ENCODE data around the gene ANKRD65. TPM values are rescaled to one million over a fixed set of nuclear protein-coding genes. Genes with fewer than 3 reads are reported as not detected.
"Not testable (repeated sequence)": the region's sequence is repeated elsewhere in the genome, so short reads cannot be mapped to it uniquely, and the experiment has no call there.

ANKRD65 gene
- total RNA-seq, 1 donor from 2014 or later, result 0.64 TPM

DNA sequence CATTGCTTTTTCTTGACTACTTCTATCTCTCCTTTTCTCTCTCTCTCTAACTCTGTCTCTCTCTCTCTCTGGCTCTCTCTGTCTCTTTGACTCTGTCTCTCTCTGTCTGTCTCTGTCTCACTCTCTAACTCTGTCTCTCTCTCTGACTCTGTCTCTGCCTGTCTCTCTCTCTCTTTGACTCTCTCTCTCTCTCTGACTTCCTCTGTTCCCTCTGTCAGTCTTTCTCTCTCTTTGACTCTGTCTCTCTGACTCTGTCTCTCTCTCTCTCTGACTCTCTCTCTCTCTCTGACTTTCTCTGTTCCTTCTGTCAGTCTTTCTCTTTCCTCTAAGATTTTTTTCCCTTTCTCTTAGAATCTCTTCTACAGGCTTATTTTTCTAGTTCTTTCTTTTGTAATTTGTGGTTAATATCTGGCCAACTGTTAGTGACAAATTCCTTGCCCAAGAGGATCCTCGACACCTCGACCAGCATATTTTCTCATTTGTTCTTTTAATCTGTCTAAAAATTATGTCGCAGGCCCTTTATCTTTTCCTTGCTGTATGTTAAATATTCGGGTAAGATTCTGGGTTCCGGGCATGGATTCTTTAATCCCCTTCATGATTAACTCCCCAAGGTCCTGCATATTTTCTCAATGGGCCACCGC is 28.1 kb upstream of the ANKRD65 start, which contains the start of gene ATAD3C:
ATAD3C (plus strand) TSS at position 591 of the 641 bp plus-strand sequence. CDS start 995 bp downstream, outside the sequence.
- peaks cover 19% of the 10 kb centered on the region for H3K27me3 Mint-ChIP-seq (ENCODE audit: low read depth, unreplicated experiment)
- no peak within 1 kb of the TSS for H3K4me3 ChIP-seq (ENCODE audit: insufficient read depth, low read depth, low read length)
- H3K27ac ChIP-seq (ENCODE audit: low read depth, low read length), result no peak within 1 kb of the TSS
- H3K79me2 ChIP-seq (ENCODE audit: insufficient read depth, low read length), result no peaks in the 10 kb centered on the region
- no peaks in the 10 kb centered on the region for H3K36me3 Mint-ChIP-seq (ENCODE audit: low read depth, unreplicated experiment)
- H3K4me3 Mint-ChIP-seq (ENCODE audit: unreplicated experiment), result peak within 1 kb of the TSS; percentile 34
- H3K4me1 ChIP-seq (ENCODE audit: insufficient read depth, low read length), result no peaks in the 10 kb centered on the region
- no peaks in the 10 kb centered on the region for H3K4me1 Mint-ChIP-seq (ENCODE audit: low read depth, unreplicated experiment)
- no peaks in the 10 kb centered on the region for H3K9me3 Mint-ChIP-seq (ENCODE audit: unreplicated experiment)
- FAIRE-seq (no peak), DNase-seq (ENCODE audit: low read depth) (no peak)
- TF ChIP-seq EZH2 (IDR thresholded peaks at IDR 0.05; ENCODE audit: insufficient read depth, low read length), result no peak
- TF ChIP-seq, protein P1, sequence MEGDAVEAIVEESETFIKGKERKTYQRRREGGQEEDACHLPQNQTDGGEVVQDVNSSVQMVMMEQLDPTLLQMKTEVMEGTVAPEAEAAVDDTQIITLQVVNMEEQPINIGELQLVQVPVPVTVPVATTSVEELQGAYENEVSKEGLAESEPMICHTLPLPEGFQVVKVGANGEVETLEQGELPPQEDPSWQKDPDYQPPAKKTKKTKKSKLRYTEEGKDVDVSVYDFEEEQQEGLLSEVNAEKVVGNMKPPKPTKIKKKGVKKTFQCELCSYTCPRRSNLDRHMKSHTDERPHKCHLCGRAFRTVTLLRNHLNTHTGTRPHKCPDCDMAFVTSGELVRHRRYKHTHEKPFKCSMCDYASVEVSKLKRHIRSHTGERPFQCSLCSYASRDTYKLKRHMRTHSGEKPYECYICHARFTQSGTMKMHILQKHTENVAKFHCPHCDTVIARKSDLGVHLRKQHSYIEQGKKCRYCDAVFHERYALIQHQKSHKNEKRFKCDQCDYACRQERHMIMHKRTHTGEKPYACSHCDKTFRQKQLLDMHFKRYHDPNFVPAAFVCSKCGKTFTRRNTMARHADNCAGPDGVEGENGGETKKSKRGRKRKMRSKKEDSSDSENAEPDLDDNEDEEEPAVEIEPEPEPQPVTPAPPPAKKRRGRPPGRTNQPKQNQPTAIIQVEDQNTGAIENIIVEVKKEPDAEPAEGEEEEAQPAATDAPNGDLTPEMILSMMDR (IDR thresholded peaks at IDR 0.05; ENCODE audit: insufficient read depth, low read depth, low read length), result no peak
- no peak within 1 kb of the TSS for H3K9ac ChIP-seq (ENCODE audit: low read length)
- H4K20me1 ChIP-seq (ENCODE audit: insufficient read depth, low read length), result no peaks in the 10 kb centered on the region
- no peak within 1 kb of the TSS for H3K4me2 ChIP-seq (ENCODE audit: low read length)
- H3K27ac Mint-ChIP-seq (ENCODE audit: unreplicated experiment), result no peak within 1 kb of the TSS
- no peak within 1 kb of the TSS for H2AFZ ChIP-seq (ENCODE audit: low read depth, low read length)
- H3K36me3 ChIP-seq (ENCODE audit: insufficient read depth, low read length), result no peaks in the 10 kb centered on the region
- H3K9me3 ChIP-seq (ENCODE audit: insufficient read depth, low read depth, low read length), result no peaks in the 10 kb centered on the region
- H3K27me3 ChIP-seq (ENCODE audit: insufficient read depth, low read length), result no peaks in the 10 kb centered on the region

GRCh38 chr1:1446631-1447030 is 25.6 kb upstream of the ANKRD65 start:
- H3K36me3 ChIP-seq (ENCODE audit: insufficient read depth, low read length); H3K9me3 Mint-ChIP-seq (ENCODE audit: unreplicated experiment); H3K36me3 Mint-ChIP-seq (ENCODE audit: low read depth, unreplicated experiment); H3K9ac ChIP-seq (ENCODE audit: low read length); H4K20me1 ChIP-seq (ENCODE audit: insufficient read depth, low read length); H3K79me2 ChIP-seq (ENCODE audit: insufficient read depth, low read length); H3K9me3 ChIP-seq (ENCODE audit: insufficient read depth, low read depth, low read length); H2AFZ ChIP-seq (ENCODE audit: low read depth, low read length); FAIRE-seq; H3K4me2 ChIP-seq (ENCODE audit: low read length); H3K4me3 ChIP-seq (ENCODE audit: insufficient read depth, low read depth, low read length); H3K27ac ChIP-seq (ENCODE audit: low read depth, low read length); H3K4me1 ChIP-seq (ENCODE audit: insufficient read depth, low read length); H3K4me3 Mint-ChIP-seq (ENCODE audit: unreplicated experiment); H3K27me3 ChIP-seq (ENCODE audit: insufficient read depth, low read length); H3K4me1 Mint-ChIP-seq (ENCODE audit: low read depth, unreplicated experiment); DNase-seq (ENCODE audit: low read depth); H3K27ac Mint-ChIP-seq (ENCODE audit: unreplicated experiment): not testable (repeated sequence)
- H3K27me3 Mint-ChIP-seq (ENCODE audit: low read depth, unreplicated experiment), result peaks cover 19% of the 10 kb centered on the region

DNA sequence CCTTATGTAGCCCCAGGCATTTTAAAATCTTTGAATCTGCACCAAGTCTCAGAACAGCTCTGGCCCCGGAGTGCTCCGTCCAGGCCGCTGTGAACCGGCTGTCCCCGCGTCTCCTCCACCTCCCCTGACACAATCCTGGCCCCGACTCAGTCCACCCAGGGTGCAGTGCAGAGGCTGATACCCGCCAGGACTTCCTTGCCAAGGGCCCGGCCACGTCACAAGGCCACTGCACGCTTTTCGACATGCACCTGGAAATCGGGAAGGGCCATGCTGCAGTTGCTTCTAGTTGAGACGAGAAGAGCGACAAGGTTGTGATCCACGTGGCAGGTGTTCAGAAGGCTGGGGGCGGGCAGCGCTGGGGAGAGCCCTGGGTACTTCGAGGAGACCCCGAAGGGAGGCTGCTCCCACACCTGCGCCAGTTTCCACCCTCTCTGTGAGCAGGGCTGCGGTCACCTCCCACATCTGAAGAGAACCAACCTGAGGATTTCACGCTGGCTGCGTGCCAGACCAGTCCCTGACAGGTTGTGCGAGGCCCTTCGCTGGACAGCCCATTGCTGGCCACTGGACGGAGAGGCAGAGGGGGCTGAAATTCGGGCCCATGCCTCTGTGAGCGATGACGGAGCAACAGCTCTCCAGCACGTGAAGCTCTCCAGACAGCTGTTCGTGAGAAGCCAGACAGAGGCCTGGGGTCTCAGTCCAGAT is 21.1 kb upstream of the ANKRD65 start:
- Mint-ChIP-seq H3K9me3 (ENCODE audit: unreplicated experiment) (no peaks in the 10 kb centered on the region), H3K4me1 (ENCODE audit: low read depth, unreplicated experiment) (peaks cover 5% of the 10 kb centered on the region), H3K36me3 (ENCODE audit: low read depth, unreplicated experiment) (no peaks in the 10 kb centered on the region), H3K27me3 (ENCODE audit: low read depth, unreplicated experiment) (no peaks in the 10 kb centered on the region), H3K4me3 (ENCODE audit: unreplicated experiment) (no peak overlapping the region), H3K27ac (ENCODE audit: unreplicated experiment) (peak overlapping the region; percentile 26)
- Histone ChIP-seq H3K9ac (ENCODE audit: low read length) (no peak overlapping the region), H4K20me1 (ENCODE audit: insufficient read depth, low read length) (no peaks in the 10 kb centered on the region), H2AFZ (ENCODE audit: low read depth, low read length) (no peak overlapping the region), H3K27ac (ENCODE audit: low read depth, low read length) (no peak overlapping the region), H3K27me3 (ENCODE audit: insufficient read depth, low read length) (no peaks in the 10 kb centered on the region), H3K4me3 (ENCODE audit: insufficient read depth, low read depth, low read length) (no peak overlapping the region), H3K79me2 (ENCODE audit: insufficient read depth, low read length) (no peaks in the 10 kb centered on the region), H3K36me3 (ENCODE audit: insufficient read depth, low read length) (no peaks in the 10 kb centered on the region), H3K4me1 (ENCODE audit: insufficient read depth, low read length) (no peaks in the 10 kb centered on the region), H3K4me2 (ENCODE audit: low read length) (no peak overlapping the region), H3K9me3 (ENCODE audit: insufficient read depth, low read depth, low read length) (no peaks in the 10 kb centered on the region)
- TF ChIP-seq, protein P1 (IDR thresholded peaks at IDR 0.05; ENCODE audit: insufficient read depth, low read depth, low read length), result no peak
- TF ChIP-seq EZH2 (IDR thresholded peaks at IDR 0.05; ENCODE audit: insufficient read depth, low read length), result no peak
- no peak for DNase-seq (ENCODE audit: low read depth)
- no peak for FAIRE-seq

Data from astrocyte (in vitro differentiated cells and primary cell).